NB4 (cell line): Measurements from ENCODE around the gene RPS6KA5.

Experiments
- POLR2A ChIP-seq: IDR thresholded peaks from 2 replicates; pipeline ENCODE4 v1.6.1; 2011; ENCODE audit warnings: mild to moderate bottlenecking; ENCODE audit not compliant: insufficient read length; ENCODE audit errors: extremely low read depth
- TF ChIP-seq, protein P1 (sequence below): IDR thresholded peaks from one replicate; pipeline ENCODE4 v1.5.1; 2012; ENCODE audit warnings: low read depth, low read length

DNA sequence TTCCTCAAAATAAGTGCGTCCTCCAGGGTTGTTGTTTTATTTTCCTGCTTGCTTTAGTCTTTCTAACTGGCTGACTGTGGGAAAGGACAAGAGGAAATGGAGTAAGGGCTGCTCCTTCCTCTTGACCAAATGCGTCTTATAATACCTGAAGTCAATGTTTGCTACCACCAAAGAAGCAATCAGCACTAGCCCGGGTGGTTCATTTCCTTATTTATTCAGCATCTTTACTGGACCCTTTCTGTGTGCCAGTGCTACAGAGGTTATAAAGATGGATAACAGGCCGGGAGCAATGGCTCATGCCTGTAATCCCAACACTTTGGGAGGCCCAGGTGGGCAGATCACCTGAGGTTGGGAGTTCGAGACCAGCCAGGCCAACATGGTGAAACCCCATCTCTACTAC, 15.1 kb upstream of the RPS6KA5 start:
- TF ChIP-seq, protein P1, sequence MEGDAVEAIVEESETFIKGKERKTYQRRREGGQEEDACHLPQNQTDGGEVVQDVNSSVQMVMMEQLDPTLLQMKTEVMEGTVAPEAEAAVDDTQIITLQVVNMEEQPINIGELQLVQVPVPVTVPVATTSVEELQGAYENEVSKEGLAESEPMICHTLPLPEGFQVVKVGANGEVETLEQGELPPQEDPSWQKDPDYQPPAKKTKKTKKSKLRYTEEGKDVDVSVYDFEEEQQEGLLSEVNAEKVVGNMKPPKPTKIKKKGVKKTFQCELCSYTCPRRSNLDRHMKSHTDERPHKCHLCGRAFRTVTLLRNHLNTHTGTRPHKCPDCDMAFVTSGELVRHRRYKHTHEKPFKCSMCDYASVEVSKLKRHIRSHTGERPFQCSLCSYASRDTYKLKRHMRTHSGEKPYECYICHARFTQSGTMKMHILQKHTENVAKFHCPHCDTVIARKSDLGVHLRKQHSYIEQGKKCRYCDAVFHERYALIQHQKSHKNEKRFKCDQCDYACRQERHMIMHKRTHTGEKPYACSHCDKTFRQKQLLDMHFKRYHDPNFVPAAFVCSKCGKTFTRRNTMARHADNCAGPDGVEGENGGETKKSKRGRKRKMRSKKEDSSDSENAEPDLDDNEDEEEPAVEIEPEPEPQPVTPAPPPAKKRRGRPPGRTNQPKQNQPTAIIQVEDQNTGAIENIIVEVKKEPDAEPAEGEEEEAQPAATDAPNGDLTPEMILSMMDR, result no peak
- TF ChIP-seq POLR2A, result no peak
